Neural cell (in vitro differentiated cells): Measurements from ENCODE around the gene PXMP2.

Source experiments
- CTCF ChIP-seq: fragments of 450-650 bp; IDR thresholded peaks from 2 replicates; pipeline ENCODE4 v1.5.1; 2014; ENCODE audit warnings: antibody characterized with exemption, mild to moderate bottlenecking, moderate library complexity; ENCODE audit not compliant: poor library complexity, severe bottlenecking
- EZH2 ChIP-seq: fragments of 200-600, 300-800 bp; shearing (Covaris generic), sonication (generic); IDR thresholded peaks from 2 replicates; pipeline ENCODE4 v1.6.1; 2014; ENCODE audit warnings: antibody characterized with exemption, low read length, borderline replicate concordance, mild to moderate bottlenecking; ENCODE audit not compliant: insufficient read depth, poor library complexity, severe bottlenecking
- SMC3 ChIP-seq: fragments of 450-650 bp; conservative IDR thresholded peaks from 2 replicates; pipeline ENCODE4 v1.6.1; 2014; ENCODE audit warnings: antibody characterized with exemption, mild to moderate bottlenecking, moderate library complexity; ENCODE audit not compliant: poor library complexity

GRCh38 chr12:132638541-132639408 lies 48.6 kb upstream of the PXMP2 start:
- TF ChIP-seq CTCF, result peak; percentile 73
- TF ChIP-seq EZH2, result no peak
- peak; percentile 75 for TF ChIP-seq SMC3
